SH-SY5Y (cell line): ENCODE results near the gene RHOBTB3.

Experiments used
- GATA2 ChIP-seq: IDR thresholded peaks from 2 replicates; pipeline ENCODE4 v1.6.1; 2011; ENCODE audit warnings: mild to moderate bottlenecking, low read depth, low read length
- GATA3 ChIP-seq: IDR thresholded peaks from 2 replicates; pipeline ENCODE4 v1.6.1; 2011; ENCODE audit warnings: low read depth, mild to moderate bottlenecking, low read length, moderate library complexity

Gene RHOBTB3

GRCh38 chr5:95738072-95738471 is 6.9 kb downstream of the RHOBTB3 start:
- TF ChIP-seq GATA3 = no peak
- TF ChIP-seq GATA2 = no peak

- no peak for TF ChIP-seq GATA2
- no peak for TF ChIP-seq GATA3
Measured at GRCh38 chr5:95738834-95739233, 7.7 kb downstream of the RHOBTB3 start.

DNA sequence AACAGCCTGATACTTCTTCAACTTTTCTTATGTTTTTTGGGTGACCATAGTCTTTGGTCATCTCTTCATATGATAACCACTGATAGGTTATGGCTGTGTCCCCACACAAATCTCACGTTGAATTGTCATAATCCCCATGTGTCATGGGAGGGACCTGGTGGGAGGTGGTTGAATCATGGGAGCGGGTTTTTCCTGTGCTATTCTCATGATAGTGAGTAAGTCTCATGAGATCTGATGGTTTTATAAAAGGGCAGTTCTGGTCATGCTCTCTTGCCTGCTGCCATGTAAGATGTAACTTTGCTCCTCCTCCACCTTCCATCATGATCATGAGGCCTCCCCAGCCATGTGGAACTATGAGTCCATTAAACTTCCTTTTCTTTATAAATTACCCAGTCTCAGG is 8.7 kb downstream of the RHOBTB3 start:
- TF ChIP-seq GATA2 = no peak
- no peak for TF ChIP-seq GATA3

DNA sequence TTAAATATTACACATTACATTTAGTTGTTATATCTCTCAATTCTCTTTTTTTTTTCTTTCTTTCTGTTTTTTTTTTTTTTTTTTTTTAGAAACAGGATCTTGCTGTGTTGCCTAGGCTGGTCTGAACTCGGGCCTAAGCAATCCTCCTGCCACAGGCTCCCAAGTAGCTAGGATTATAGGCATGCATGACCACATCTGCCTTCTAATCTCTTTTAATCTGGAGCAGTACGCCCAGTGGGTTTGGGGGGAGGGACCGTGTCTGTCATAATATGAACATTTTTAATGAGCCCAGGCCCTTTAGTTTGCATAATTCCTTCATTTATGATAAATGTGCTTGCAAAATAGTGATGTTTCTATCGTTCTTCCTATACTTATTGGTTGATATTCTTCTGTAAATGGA is 10.3 kb downstream of the RHOBTB3 start:
- TF ChIP-seq GATA2 = no peak
- no peak for TF ChIP-seq GATA3

DNA sequence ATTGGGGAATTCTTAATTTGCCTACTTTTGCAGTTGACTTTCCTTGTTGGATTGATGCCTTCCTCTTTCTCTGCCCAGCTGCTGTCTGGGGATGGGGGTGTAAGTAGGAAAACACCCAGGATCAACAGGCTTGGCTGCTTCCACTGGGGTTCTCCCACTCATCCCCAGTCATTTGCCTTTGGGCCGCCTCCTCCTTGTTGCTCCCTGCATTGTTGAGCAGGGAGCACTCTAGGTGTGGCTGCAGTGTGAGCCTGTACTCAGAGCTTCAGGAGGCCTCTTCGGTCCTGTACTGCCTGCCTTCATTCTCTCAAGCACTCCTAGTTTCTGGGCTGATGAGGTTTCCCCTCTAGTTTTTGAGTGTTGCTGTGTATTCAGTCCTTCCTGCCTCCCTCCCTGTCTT is 12.1 kb downstream of the RHOBTB3 start:
- no peak for TF ChIP-seq GATA2
- no peak for TF ChIP-seq GATA3

DNA sequence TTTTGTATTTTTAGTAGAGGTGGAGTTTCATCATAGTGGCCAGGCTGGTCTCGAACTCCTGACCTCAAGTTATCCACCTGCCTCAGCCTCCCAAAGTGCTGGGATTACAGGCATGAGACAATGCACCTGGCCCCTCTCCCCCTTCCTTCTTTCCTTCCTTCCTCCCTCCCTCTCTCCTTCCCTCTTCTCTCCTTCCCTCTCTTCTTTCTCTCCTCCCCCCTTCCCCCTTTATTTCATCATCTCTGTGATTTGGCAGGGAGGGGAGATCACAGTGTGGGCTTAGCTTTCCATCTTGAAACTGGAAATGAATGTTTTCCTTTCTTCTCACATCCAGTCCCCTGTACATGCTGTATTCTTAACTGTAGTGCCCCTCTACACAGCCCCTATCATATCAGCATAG is 12.7 kb downstream of the RHOBTB3 start:
- TF ChIP-seq GATA2 (no peak), GATA3 (no peak)

DNA sequence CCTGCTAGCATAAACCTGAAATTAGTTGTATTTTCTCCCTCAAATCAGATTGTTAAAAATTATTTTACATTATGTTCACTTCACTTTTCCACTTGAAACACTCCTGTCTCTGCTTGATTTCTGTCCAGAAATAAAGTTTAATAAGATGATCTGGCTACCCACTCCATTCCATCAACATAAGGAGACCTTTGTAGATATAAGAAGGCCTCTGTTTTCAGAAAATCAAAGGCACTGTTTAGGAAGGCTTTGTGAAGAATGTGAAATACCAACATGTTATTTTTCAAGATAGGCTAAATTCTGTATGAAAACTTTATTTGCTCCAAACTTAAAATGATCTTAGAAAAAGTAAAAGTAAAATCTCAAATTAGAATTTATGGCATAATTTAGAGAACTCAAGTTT is 15.1 kb downstream of the RHOBTB3 start:
- no peak for TF ChIP-seq GATA3
- no peak for TF ChIP-seq GATA2

GRCh38 chr5:95746722-95747679 is 15.9 kb downstream of the RHOBTB3 start:
- no peak for TF ChIP-seq GATA2
- no peak for TF ChIP-seq GATA3

DNA sequence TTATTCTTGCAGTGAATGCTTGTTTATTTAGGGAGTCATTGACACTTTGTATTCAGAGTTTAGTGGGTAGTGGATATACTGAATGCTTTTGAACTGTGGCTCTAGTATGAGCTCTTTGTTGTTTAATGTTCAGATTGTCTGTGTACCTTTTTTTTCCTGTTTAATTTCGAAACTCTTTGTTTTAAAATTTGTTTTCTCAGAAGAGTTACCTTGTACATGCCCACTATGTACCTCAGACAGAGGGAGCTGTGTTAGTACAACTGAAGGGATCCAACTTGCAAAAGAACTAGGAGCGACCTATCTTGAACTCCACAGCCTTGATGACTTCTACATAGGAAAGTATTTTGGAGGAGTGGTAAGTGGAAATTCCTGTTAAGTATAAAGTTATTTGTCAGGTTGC is 17.0 kb downstream of the RHOBTB3 start:
- TF ChIP-seq GATA3 = no peak
- no peak for TF ChIP-seq GATA2

GRCh38 chr5:95754545-95754944 is 23.4 kb downstream of the RHOBTB3 start:
- TF ChIP-seq GATA3 (no peak), GATA2 (no peak)

GRCh38 chr5:95759005-95759404 is 27.9 kb downstream of the RHOBTB3 start:
- TF ChIP-seq GATA3 = no peak

- no peak for TF ChIP-seq GATA3
- TF ChIP-seq GATA2 = no peak
Measured at GRCh38 chr5:95759634-95760033, 28.5 kb downstream of the RHOBTB3 start.

GRCh38 chr5:95760273-95761191 is 29.4 kb downstream of the RHOBTB3 start:
- TF ChIP-seq GATA3 (no peak), GATA2 (no peak)
